H9 (cell line): ENCODE data around the gene ZNF786. TPM values are rescaled to one million over a fixed set of nuclear protein-coding genes. Genes with fewer than 3 reads are reported as not detected.

Experiments used
- DNase-seq: peaks from one replicate; pipeline ENCODE4 v3.0.0-alpha.2; 2017
- H2AFZ ChIP-seq: one replicate; pipeline ENCODE4 v1.6.1; 2013; ENCODE audit warnings: mild to moderate bottlenecking, low read length, control low read depth, moderate library complexity
- H2AK5ac ChIP-seq: 2 replicates; pipeline ENCODE4 v1.6.1; 2013; ENCODE audit warnings: low read length, control low read depth, mixed read lengths; ENCODE audit not compliant: insufficient read length
- H2BK120ac ChIP-seq: one replicate; pipeline ENCODE4 v1.6.1; 2013; ENCODE audit warnings: low read depth, mild to moderate bottlenecking, low read length, control low read depth, inconsistent platforms; ENCODE audit not compliant: poor library complexity, severe bottlenecking
- H2BK12ac ChIP-seq: 2 replicates; pipeline ENCODE4 v1.6.1; 2013; ENCODE audit warnings: low read length, control low read depth, mixed read lengths, low read depth; ENCODE audit not compliant: insufficient read length
- H2BK15ac ChIP-seq: 2 replicates; pipeline ENCODE4 v1.6.1; 2013; ENCODE audit warnings: low read depth, low read length, control low read depth
- H2BK20ac ChIP-seq: one replicate; pipeline ENCODE4 v1.6.1; 2013; ENCODE audit warnings: low read depth, mild to moderate bottlenecking, low read length, control low read depth, inconsistent platforms; ENCODE audit not compliant: poor library complexity, severe bottlenecking
- H2BK5ac ChIP-seq: 2 replicates; pipeline ENCODE4 v1.6.1; 2013; ENCODE audit warnings: low read length, control low read depth, mixed read lengths; ENCODE audit not compliant: insufficient read length
- H3K14ac ChIP-seq: 2 replicates; pipeline ENCODE4 v1.6.1; 2013; ENCODE audit warnings: low read length, control low read depth; ENCODE audit not compliant: insufficient read depth
- H3K18ac ChIP-seq: 2 replicates; pipeline ENCODE4 v1.6.1; 2013; ENCODE audit warnings: low read depth, mild to moderate bottlenecking, mixed read lengths, low read length, control low read depth; ENCODE audit not compliant: insufficient read length
- H3K23ac ChIP-seq: 2 replicates; pipeline ENCODE4 v1.6.1; 2013; ENCODE audit warnings: low read length, control low read depth, mixed read lengths, low read depth; ENCODE audit not compliant: insufficient read length
- H3K23me2 ChIP-seq: 2 replicates; pipeline ENCODE4 v1.6.1; 2013; ENCODE audit warnings: low read depth, mild to moderate bottlenecking, mixed read lengths, low read length, control low read depth; ENCODE audit not compliant: insufficient read length, poor library complexity, severe bottlenecking
- H3K27ac ChIP-seq: 2 replicates; pipeline ENCODE4 v1.5.1; 2013; ENCODE audit warnings: low read length, control low read depth, mixed read lengths, low read depth; ENCODE audit not compliant: insufficient read length
- H3K27me3 ChIP-seq: 2 replicates; pipeline ENCODE4 v1.6.1; 2013; ENCODE audit warnings: low read length, control low read depth, inconsistent platforms; ENCODE audit not compliant: insufficient read depth
- H3K4ac ChIP-seq: 2 replicates; pipeline ENCODE4 v1.6.1; 2013; ENCODE audit warnings: low read depth, mild to moderate bottlenecking, control low read depth, inconsistent platforms, low read length, moderate library complexity
- H3K4me1 ChIP-seq: 2 replicates; pipeline ENCODE4 v1.6.1; 2013; ENCODE audit warnings: low read length, control low read depth, inconsistent platforms; ENCODE audit not compliant: insufficient read depth
- H3K4me2 ChIP-seq: 2 replicates; pipeline ENCODE4 v1.6.1; 2013; ENCODE audit warnings: low read length, control low read depth, mixed read lengths; ENCODE audit not compliant: insufficient read length, insufficient read depth
- H3K56ac ChIP-seq: 2 replicates; pipeline ENCODE4 v1.6.1; 2013; ENCODE audit warnings: low read depth, mild to moderate bottlenecking, mixed read lengths, low read length, control low read depth; ENCODE audit not compliant: insufficient read length
- H3K79me1 ChIP-seq: 2 replicates; pipeline ENCODE4 v1.6.1; 2013; ENCODE audit warnings: low read depth, mild to moderate bottlenecking, moderate library complexity, low read length, control low read depth, inconsistent platforms; ENCODE audit not compliant: insufficient read depth, poor library complexity, severe bottlenecking
- H3K79me2 ChIP-seq: 2 replicates; pipeline ENCODE4 v1.6.1; 2013; ENCODE audit warnings: low read length, control low read depth, inconsistent platforms; ENCODE audit not compliant: insufficient read depth
- H3K9ac ChIP-seq: 2 replicates; pipeline ENCODE4 v1.6.1; 2013; ENCODE audit warnings: low read length, control low read depth, mixed read lengths; ENCODE audit not compliant: insufficient read length; ENCODE audit errors: extremely low read depth
- H3K9me3 ChIP-seq: one replicate; pipeline ENCODE4 v1.6.1; 2013; ENCODE audit warnings: low read depth, low read length, inconsistent platforms; ENCODE audit not compliant: control insufficient read depth
- H3T11ph ChIP-seq: one replicate; pipeline ENCODE4 v1.6.1; 2013; ENCODE audit warnings: mild to moderate bottlenecking, low read length, control low read depth, inconsistent platforms
- H4K20me1 ChIP-seq: one replicate; pipeline ENCODE4 v1.6.1; 2013; ENCODE audit not compliant: control insufficient read depth, insufficient read length, insufficient read depth
- H4K5ac ChIP-seq: 2 replicates; pipeline ENCODE4 v1.6.1; 2013; ENCODE audit warnings: low read depth, mild to moderate bottlenecking, mixed read lengths, low read length, control low read depth; ENCODE audit not compliant: insufficient read length
- H4K8ac ChIP-seq: replicated peaks from 2 replicates; pipeline ENCODE4 v1.6.1; 2013; ENCODE audit warnings: low read length, control low read depth, mixed read lengths, low read depth; ENCODE audit not compliant: insufficient read length
- H4K91ac ChIP-seq: 2 replicates; pipeline ENCODE4 v1.6.1; 2013; ENCODE audit warnings: low read depth, mild to moderate bottlenecking, moderate library complexity, mixed read lengths, low read length, control low read depth; ENCODE audit not compliant: insufficient read length
- H3K27ac Mint-ChIP-seq, 3 experiments: 2 replicates in 2 of 3; 3 replicates in 1 of 3; pipeline ENCODE4 v1.8.0; 2020 to 2021; ENCODE audit warnings: mixed read lengths in 3 of 3, mild to moderate bottlenecking in 1 of 3, moderate library complexity in 1 of 3
- H3K27me3 Mint-ChIP-seq: 2 replicates; pipeline ENCODE4 v1.8.0; 2021; ENCODE audit warnings: low read depth, mild to moderate bottlenecking, moderate library complexity, mixed read lengths
- H3K36me3 Mint-ChIP-seq, 3 experiments: 2 replicates in 2 of 3; 3 replicates in 1 of 3; pipeline ENCODE4 v1.8.0; 2020 to 2021; ENCODE audit warnings: low read depth in 3 of 3, mixed read lengths in 3 of 3; ENCODE audit not compliant: insufficient read depth in 1 of 3
- H3K4me1 Mint-ChIP-seq, 2 experiments: 2 replicates each; pipeline ENCODE4 v1.8.0; 2020; ENCODE audit warnings: mixed read lengths in 2 of 2
- H3K4me3 Mint-ChIP-seq, 2 experiments: 2 replicates in 1 of 2; 3 replicates in 1 of 2; pipeline ENCODE4 v1.8.0; 2020 to 2021; ENCODE audit warnings: mild to moderate bottlenecking in 2 of 2, mixed read lengths in 2 of 2, moderate library complexity in 1 of 2
- H3K9me3 Mint-ChIP-seq, 2 experiments: 2 replicates in 1 of 2; 3 replicates in 1 of 2; pipeline ENCODE4 v1.8.0; 2020; ENCODE audit warnings: mild to moderate bottlenecking in 2 of 2, mixed read lengths in 2 of 2, moderate library complexity in 1 of 2
- WGBS: extraction: QIAGEN DNeasy Blood & Tissue Kit; methylation state at CpG from one replicate; pipeline ENCODE4 v1.1.7; 2013; ENCODE audit warnings: missing lambda C conversion rate, low lambda C conversion rate, mixed read lengths; ENCODE audit not compliant: insufficient read length; ENCODE audit errors: extremely low coverage; 5-methylcytosine and 5-hydroxymethylcytosine counted together
- total RNA-seq: library from RNA; stranded (reverse); gene quantifications from 2 replicates; pipeline ENCODE4 v1.2.1, GENCODE V29; 2021
- TF ChIP-seq, protein P1 (sequence below): fragments of 200-600 bp; sonication (generic); conservative IDR thresholded peaks from 3 replicates; pipeline ENCODE4 v1.8.0; 2021; ENCODE audit warnings: antibody characterized with exemption, mild to moderate bottlenecking

Gene ZNF786
- total RNA-seq, 1 experiment from 2014 or later = 25.1 TPM

DNA sequence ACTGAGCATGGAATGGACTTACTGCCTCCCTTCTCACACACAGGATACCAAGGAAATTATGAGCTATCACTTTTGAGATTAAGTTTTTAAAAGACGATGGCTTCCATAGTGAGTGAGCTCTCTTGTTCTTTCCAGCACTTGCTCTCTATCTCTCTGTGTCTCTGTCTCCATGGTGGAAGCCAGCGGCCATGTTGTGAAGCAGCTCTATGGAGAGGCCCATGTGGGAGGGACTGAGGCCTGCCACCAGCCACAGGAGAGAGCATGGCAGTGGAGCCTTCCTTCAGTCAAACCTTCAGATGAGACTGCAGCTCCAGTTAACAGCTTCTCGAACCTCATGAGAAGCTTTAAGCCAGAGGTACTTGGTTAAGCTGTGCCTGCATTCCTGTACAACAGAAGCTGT is 41.7 kb downstream of the ZNF786 start:
- Mint-ChIP-seq H3K27ac (no peak overlapping the region), H3K4me1 (no peaks in the 10 kb centered on the region), H3K4me3 (no peak overlapping the region), H3K27me3 (peaks cover 1% of the 10 kb centered on the region; the same call in 1 of the 2 replicates), H3K36me3 (no peaks in the 10 kb centered on the region), H3K9me3 (no peaks in the 10 kb centered on the region)
- no peak overlapping the region for H3K27ac ChIP-seq
- no CpG with 5 or more reads among the region's 3 CpGs for WGBS
- no peaks in the 10 kb centered on the region for H3K27me3 ChIP-seq
- DNase-seq = no peak
- H2BK5ac ChIP-seq = no peak overlapping the region
- no peaks in the 10 kb centered on the region for H3K23me2 ChIP-seq
- no peak overlapping the region for H3K14ac ChIP-seq
- no peak overlapping the region for H3K56ac ChIP-seq
- H3T11ph ChIP-seq = no peak overlapping the region
- no peak overlapping the region for H2AFZ ChIP-seq
- H3K9me3 ChIP-seq = no peaks in the 10 kb centered on the region
- H3K79me1 ChIP-seq = no peaks in the 10 kb centered on the region
- no peaks in the 10 kb centered on the region for H3K79me2 ChIP-seq
- no peak overlapping the region for H4K91ac ChIP-seq
- no peaks in the 10 kb centered on the region for H4K20me1 ChIP-seq
- H2BK120ac ChIP-seq = no peak overlapping the region
- H4K8ac ChIP-seq = no peak overlapping the region
- H3K9ac ChIP-seq = no peak overlapping the region
- H3K4me1 ChIP-seq = no peaks in the 10 kb centered on the region
- TF ChIP-seq, protein P1, sequence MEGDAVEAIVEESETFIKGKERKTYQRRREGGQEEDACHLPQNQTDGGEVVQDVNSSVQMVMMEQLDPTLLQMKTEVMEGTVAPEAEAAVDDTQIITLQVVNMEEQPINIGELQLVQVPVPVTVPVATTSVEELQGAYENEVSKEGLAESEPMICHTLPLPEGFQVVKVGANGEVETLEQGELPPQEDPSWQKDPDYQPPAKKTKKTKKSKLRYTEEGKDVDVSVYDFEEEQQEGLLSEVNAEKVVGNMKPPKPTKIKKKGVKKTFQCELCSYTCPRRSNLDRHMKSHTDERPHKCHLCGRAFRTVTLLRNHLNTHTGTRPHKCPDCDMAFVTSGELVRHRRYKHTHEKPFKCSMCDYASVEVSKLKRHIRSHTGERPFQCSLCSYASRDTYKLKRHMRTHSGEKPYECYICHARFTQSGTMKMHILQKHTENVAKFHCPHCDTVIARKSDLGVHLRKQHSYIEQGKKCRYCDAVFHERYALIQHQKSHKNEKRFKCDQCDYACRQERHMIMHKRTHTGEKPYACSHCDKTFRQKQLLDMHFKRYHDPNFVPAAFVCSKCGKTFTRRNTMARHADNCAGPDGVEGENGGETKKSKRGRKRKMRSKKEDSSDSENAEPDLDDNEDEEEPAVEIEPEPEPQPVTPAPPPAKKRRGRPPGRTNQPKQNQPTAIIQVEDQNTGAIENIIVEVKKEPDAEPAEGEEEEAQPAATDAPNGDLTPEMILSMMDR = no peak
- H3K4me2 ChIP-seq = no peak overlapping the region
- H2AK5ac ChIP-seq = no peak overlapping the region
- H2BK12ac ChIP-seq = no peak overlapping the region
- H3K23ac ChIP-seq = no peak overlapping the region
- no peak overlapping the region for H4K5ac ChIP-seq
- no peak overlapping the region for H2BK15ac ChIP-seq
- no peak overlapping the region for H2BK20ac ChIP-seq
- no peak overlapping the region for H3K18ac ChIP-seq
- no peak overlapping the region for H3K4ac ChIP-seq
